GM19238 (cell line): ENCODE data around the gene NOC2L.
A peak's percentile ranks its signal among the peaks of the same experiment; 100 is the strongest.
"Not testable (repeated sequence)": the region's sequence is repeated elsewhere in the genome, so short reads cannot be mapped to it uniquely, and the experiment has no call there.

Experiments
- DNase-seq: peaks from one replicate; pipeline ENCODE4 v3.0.0; 2011; ENCODE audit warnings: low spot score; ENCODE audit not compliant: insufficient read length

NOC2L gene

GRCh38 chr1:904310-904950 lies 54.6 kb downstream of the NOC2L start:
- DNase-seq: peak; percentile 79

GRCh38 chr1:903721-904271 lies 55.3 kb downstream of the NOC2L start:
- DNase-seq: peak; percentile 2

DNA sequence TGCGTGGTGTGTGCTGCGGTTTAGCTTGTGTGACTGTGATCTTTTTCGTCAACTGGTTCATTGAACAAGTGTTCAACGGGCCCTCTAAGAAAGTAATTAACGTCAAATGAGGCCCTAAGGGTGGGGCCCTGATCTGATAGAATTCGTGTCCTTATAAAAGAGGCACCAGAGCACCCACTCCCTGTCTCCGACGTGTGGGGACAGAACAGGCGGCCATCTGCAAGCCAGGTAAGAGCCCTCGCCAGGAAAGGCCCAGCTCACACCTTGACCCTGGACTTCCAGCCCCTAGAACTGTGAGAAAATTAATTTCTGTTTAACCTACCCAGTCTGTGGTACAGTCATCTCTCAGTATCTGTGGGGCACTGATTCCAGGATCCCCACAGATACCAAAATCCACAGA lies 55.8 kb downstream of the NOC2L start:
- no peak for DNase-seq

DNA sequence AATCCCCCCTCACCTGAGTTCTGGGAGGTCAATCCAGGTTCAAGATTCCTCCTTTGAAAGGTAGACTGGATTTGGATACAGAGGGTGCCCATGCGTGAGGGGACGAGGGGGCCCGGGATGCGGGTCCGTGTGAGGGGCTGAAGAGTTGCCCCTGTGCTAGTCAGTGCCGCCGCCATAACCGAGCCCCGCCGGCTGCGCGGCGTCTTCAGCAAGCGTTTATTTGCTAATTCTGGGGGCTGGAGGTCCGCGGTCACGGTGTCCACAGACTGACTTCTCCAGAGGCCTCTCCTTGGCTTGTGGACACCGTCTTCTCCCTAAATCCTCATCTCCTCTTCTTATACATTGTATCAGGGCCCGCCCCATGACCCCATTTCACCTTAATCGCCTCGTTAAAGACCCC lies 56.3 kb downstream of the NOC2L start:
- peak; percentile 0 for DNase-seq

GRCh38 chr1:901108-901859 lies 57.8 kb downstream of the NOC2L start:
- no peak for DNase-seq

DNA sequence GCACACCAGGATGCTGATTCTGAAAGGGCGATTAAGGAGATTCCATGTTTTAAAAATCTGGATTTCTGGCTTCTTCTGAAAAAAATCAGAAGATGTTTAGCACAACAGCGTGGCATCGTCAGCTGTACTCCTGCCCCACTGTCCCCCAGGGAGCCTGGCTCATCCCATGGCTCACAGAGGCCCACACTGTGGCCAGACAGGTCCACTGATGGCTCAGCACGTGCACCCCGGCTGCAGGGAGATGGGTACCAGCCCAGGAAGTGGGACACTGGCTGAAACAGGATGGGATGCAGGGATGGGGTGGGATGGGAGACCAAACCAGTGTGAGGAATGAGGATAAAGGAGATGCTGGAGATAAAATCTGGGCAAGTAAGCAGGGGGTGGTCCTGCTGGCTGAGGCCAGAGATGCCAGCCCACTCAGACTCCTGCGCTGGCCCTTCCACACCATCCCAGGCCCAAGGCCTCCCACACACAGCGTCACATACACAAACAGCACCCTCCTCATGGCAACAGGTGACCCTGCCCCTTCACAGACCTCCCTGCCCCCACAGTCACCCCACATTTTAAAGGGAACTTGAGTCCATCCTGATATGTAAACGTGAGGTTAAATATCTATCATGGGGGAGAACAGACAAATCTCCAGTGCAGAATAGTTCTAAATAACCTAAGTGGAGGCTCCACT lies 59.3 kb downstream of the NOC2L start:
- no peak for DNase-seq

GRCh38 chr1:897951-898350 lies 61.1 kb downstream of the NOC2L start:
- DNase-seq: not testable (repeated sequence)

DNA sequence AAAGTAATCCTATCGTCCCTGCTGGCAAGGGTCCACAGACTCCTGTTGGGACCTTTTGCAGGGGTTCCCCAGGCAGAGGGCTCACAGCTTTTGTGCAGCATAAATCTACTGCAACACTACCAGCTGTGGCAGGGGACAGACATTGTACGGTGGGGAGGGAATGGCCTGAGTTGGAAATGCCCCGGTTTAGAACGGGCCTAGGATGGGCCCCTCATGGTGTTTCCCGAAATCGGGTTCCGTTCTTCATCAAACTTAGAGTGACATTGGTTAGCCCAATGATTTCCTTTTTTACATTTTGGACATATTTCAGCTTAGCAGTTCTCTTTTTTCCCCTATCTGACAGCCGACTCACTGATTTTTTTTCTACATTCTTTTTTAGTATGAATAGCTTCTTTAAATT lies 61.8 kb downstream of the NOC2L start:
- no peak for DNase-seq
